ENCODE data around the gene BCAM.

DNA sequence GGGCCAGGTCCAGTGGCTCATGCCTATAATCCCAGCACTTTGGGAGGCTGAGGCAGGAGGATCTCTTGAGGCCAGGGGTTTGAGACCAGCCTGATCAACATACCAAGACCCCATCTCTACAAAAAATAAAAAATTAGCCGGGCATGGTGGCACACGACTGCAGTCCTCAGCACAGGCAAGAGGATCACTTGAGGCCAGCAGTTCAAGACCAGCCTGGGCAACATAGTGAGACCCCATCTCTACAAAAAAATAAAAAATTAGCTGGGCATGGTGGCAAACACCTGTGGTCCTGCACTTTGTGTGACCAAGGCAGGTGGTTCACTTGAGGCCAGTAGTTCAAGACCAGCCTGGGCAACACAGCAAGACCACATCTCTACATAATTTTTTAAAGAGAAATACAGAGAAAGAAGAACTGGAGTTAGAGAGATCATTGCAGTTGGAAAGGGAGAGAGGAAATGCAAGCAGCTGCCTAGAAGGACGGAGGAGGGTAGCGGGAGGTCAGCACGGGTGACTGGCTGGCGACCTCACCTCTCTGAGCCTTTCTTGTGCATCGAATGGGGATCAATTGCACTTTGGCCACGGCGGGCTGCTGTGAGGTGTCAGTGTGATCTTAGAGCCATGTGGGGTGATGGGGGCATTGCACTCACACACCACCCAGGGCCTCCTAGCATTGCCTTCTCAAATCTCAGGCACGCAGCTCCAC, 13.9 kb downstream of the BCAM start:
- TF ChIP-seq EZH2 (IDR thresholded peaks at IDR 0.05; ENCODE audit: insufficient read depth, poor library complexity, severe bottlenecking): no peak
- TF ChIP-seq EZH2phosphoT487 (IDR thresholded peaks at IDR 0.05; ENCODE audit: insufficient read depth, low read depth): no peak
